ENCODE measurements around the gene TRIOBP.

DNA sequence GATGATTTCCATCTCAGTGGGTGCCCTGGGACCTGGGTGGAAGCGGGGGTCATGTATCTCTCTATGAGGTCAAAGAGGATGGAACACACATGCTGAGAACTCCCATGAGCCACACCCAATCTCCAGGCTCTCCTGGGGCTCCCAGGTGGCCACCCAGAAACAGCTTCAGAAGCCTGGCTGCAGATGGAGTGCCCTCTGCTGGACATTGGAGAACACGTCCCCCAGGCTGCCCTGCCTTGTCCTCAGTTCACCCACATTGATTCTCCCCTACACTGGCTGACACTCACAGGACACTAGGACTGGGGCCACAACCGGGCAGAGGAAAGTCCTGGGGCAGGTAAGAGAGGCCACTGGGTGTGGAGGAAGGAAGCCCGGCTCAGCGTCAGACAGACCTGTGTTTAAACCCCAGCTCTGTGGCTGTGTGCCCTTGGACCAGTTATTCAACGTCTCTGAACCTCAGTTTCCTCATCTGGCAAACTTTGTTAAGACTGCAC lies 15.2 kb upstream of the TRIOBP start:
- TF ChIP-seq, protein P1, sequence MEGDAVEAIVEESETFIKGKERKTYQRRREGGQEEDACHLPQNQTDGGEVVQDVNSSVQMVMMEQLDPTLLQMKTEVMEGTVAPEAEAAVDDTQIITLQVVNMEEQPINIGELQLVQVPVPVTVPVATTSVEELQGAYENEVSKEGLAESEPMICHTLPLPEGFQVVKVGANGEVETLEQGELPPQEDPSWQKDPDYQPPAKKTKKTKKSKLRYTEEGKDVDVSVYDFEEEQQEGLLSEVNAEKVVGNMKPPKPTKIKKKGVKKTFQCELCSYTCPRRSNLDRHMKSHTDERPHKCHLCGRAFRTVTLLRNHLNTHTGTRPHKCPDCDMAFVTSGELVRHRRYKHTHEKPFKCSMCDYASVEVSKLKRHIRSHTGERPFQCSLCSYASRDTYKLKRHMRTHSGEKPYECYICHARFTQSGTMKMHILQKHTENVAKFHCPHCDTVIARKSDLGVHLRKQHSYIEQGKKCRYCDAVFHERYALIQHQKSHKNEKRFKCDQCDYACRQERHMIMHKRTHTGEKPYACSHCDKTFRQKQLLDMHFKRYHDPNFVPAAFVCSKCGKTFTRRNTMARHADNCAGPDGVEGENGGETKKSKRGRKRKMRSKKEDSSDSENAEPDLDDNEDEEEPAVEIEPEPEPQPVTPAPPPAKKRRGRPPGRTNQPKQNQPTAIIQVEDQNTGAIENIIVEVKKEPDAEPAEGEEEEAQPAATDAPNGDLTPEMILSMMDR (conservative IDR thresholded peaks at IDR 0.05): peak; percentile 94
- no peak for TF ChIP-seq EZH2 (IDR thresholded peaks at IDR 0.05; ENCODE audit: low read depth)

Data from PC-9 (cell line).